Epithelial cell of esophagus (primary cell): ENCODE results near the gene INVS.

ENCODE experiments used
- DNase-seq: peaks from one replicate; pipeline ENCODE4 v3.0.0; 2010; ENCODE audit warnings: low read depth
- H3K4me3 ChIP-seq: 2 replicates; pipeline ENCODE4 v1.5.1; 2011; ENCODE audit warnings: mild to moderate bottlenecking, low read length, control low read depth
- CTCF ChIP-seq: IDR thresholded peaks from 2 replicates; pipeline ENCODE4 v1.5.1; 2011; ENCODE audit warnings: low read depth, mild to moderate bottlenecking, low read length, control low read depth, inconsistent platforms; ENCODE audit not compliant: insufficient read depth; ENCODE audit errors: missing control alignments

INVS gene

DNA sequence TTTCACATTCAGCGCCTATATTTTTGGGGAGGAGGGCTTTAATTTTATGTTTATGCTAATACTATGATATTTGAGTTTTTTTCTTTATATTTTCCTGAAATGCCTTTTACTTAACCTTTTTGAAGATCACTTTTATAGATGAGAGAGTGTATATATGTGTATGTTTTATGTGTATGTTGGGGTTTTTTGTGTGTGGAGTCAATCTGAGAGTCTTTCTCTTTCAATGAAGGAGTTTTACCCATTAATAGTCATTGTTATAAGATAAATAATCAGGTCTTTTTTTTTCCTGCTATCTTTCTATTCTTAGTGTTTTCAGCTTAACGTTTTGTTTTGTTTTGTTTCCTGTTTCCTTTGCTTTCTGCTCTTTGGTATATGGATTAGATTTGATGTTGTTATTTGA, 141.5 kb downstream of the INVS start:
- DNase-seq: no peak
- no peak overlapping the region for H3K4me3 ChIP-seq
- no peak for TF ChIP-seq CTCF

DNA sequence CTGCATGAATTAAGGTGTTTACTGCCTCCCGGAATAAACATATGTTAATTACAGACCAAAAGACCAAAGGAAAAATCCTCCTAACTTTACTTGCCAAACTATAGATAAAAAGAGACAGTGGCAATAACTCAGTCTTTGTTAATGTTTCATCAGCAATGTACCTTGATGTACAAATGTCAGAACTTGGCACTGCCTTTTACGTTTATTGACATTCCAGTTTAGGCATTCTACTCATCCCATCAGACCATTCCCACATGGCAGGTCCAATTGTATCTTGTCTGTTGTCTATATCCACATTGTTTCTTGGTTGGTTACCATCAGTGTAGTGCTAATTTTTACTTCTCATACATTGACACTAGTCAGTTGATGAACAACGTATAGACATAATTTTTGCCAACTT, 168.2 kb downstream of the INVS start:
- no peak overlapping the region for H3K4me3 ChIP-seq
- no peak for DNase-seq
- no peak for TF ChIP-seq CTCF

DNA sequence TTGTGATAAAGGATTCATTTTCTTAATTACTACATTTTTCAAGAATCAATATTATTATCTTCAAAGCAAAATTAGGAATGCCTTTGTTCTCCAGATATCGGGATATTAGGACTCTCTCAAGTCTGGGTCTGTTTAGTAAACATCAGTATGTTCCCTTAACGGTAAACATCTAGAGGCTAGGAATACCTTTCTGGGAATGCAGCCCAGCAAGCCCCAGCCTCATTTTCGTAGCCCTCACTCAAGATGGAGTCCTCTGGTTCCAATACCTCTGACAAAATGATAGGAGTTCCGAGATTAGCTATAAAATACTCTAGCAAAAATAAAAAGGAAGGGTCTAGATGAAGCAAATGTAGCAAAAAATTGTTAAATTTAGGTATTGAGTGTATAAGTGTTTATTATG, 169.2 kb downstream of the INVS start:
- no peak overlapping the region for H3K4me3 ChIP-seq
- DNase-seq: no peak
- no peak for TF ChIP-seq CTCF

GRCh38 chr9:100269656-100270055, 170.6 kb downstream of the INVS start:
- H3K4me3 ChIP-seq: no peak overlapping the region
- no peak for DNase-seq
- no peak for TF ChIP-seq CTCF

DNA sequence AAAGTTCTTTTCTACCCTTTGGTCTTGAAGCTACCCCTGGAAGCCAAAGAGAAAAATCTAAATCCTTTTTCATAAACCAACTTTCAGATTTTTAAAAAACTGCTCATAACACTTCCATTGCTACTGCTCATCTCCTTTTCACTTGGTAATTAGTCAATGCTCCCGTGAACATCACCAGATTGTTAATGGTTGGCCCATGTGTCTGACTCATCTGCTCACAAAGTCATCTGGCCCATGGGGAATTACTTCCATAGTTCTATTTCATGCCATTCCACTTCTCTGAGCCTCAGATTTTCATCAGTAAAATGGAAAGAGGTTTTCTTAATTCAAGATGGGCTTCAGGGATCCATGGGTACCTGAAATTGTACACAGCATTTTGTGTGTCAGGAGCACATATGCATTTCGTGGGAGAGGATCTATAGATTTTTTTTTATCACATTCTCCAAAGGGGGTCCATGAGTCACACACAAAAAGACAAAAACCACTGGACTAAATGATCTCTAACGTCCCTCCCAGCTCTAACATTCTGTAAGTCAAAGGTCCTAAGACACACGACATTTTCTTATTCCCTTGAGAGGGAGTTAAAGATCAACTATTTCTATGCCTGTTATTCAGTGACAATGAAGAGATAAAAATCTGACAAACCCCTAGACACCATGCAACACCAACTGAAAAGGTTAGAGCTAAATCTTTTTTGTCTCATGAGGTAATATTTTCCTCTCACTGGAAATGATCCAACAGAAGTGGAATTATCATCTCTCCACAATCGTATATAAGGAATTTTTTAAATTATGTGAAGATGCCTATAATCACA, 178.3 kb downstream of the INVS start:
- no peak for TF ChIP-seq CTCF
- peak; percentile 42 for DNase-seq
- no peak overlapping the region for H3K4me3 ChIP-seq

- no peak overlapping the region for H3K4me3 ChIP-seq
- no peak for TF ChIP-seq CTCF
- DNase-seq: no peak
Observed at GRCh38 chr9:100281066-100281465, 182.0 kb downstream of the INVS start.
